ENCODE results near the gene SEMA3C.

SEMA3C gene

GRCh38 chr7:80764132-80764531 lies 154.7 kb downstream of the SEMA3C start:
- no peaks in the 10 kb centered on the region for H3K4me1 ChIP-seq (ENCODE audit: insufficient read depth, low read length, poor library complexity, severe bottlenecking)
- no peaks in the 10 kb centered on the region for H3K9me2 ChIP-seq (replicated peaks; ENCODE audit: low read depth, low read length)
- H3K79me2 ChIP-seq (ENCODE audit: insufficient read depth, low read length) = no peaks in the 10 kb centered on the region
- H3K4me2 ChIP-seq (ENCODE audit: low read depth, low read length, poor library complexity, severe bottlenecking) = no peak overlapping the region
- H3K36me3 ChIP-seq (ENCODE audit: insufficient read depth, low read length) = no peaks in the 10 kb centered on the region
- H3K4me3 ChIP-seq (ENCODE audit: low read length, poor library complexity, severe bottlenecking) = no peak overlapping the region
- no peaks in the 10 kb centered on the region for H4K20me1 ChIP-seq (ENCODE audit: insufficient read depth, low read length, poor library complexity, severe bottlenecking)
- no peaks in the 10 kb centered on the region for H3F3A ChIP-seq (ENCODE audit: low read depth)
- H2AFZ ChIP-seq (ENCODE audit: low read length) = no peak overlapping the region
- H3K9ac ChIP-seq (ENCODE audit: low read depth, low read length, poor library complexity, severe bottlenecking) = no peak overlapping the region
- TF ChIP-seq EZH2phosphoT487 (IDR thresholded peaks at IDR 0.05; ENCODE audit: borderline replicate concordance) (no peak), CTCF (conservative IDR thresholded peaks at IDR 0.05; ENCODE audit: low read length) (no peak)
- no peaks in the 10 kb centered on the region for H3K27me3 ChIP-seq (ENCODE audit: insufficient read depth, low read length, poor library complexity, severe bottlenecking)
- no peaks in the 10 kb centered on the region for H3K9me3 ChIP-seq (ENCODE audit: insufficient read depth, low read depth, low read length)

GRCh38 chr7:80763704-80764103 lies 155.1 kb downstream of the SEMA3C start:
- no peak overlapping the region for H3K4me2 ChIP-seq (ENCODE audit: low read depth, low read length, poor library complexity, severe bottlenecking)
- no peak overlapping the region for H3K4me3 ChIP-seq (ENCODE audit: low read length, poor library complexity, severe bottlenecking)
- no peak overlapping the region for H3K9ac ChIP-seq (ENCODE audit: low read depth, low read length, poor library complexity, severe bottlenecking)
- no peaks in the 10 kb centered on the region for H3F3A ChIP-seq (ENCODE audit: low read depth)
- TF ChIP-seq EZH2phosphoT487 (IDR thresholded peaks at IDR 0.05; ENCODE audit: borderline replicate concordance) (no peak), CTCF (conservative IDR thresholded peaks at IDR 0.05; ENCODE audit: low read length) (no peak)
- no peaks in the 10 kb centered on the region for H3K27me3 ChIP-seq (ENCODE audit: insufficient read depth, low read length, poor library complexity, severe bottlenecking)
- no peaks in the 10 kb centered on the region for H4K20me1 ChIP-seq (ENCODE audit: insufficient read depth, low read length, poor library complexity, severe bottlenecking)
- no peaks in the 10 kb centered on the region for H3K9me2 ChIP-seq (replicated peaks; ENCODE audit: low read depth, low read length)
- no peaks in the 10 kb centered on the region for H3K79me2 ChIP-seq (ENCODE audit: insufficient read depth, low read length)
- no peaks in the 10 kb centered on the region for H3K4me1 ChIP-seq (ENCODE audit: insufficient read depth, low read length, poor library complexity, severe bottlenecking)
- no peak overlapping the region for H2AFZ ChIP-seq (ENCODE audit: low read length)
- H3K9me3 ChIP-seq (ENCODE audit: insufficient read depth, low read depth, low read length) = no peaks in the 10 kb centered on the region
- no peaks in the 10 kb centered on the region for H3K36me3 ChIP-seq (ENCODE audit: insufficient read depth, low read length)

GRCh38 chr7:80763289-80763688 lies 155.6 kb downstream of the SEMA3C start:
- Histone ChIP-seq H3K9ac (ENCODE audit: low read depth, low read length, poor library complexity, severe bottlenecking) (no peak overlapping the region), H3K4me2 (ENCODE audit: low read depth, low read length, poor library complexity, severe bottlenecking) (no peak overlapping the region), H3K4me1 (ENCODE audit: insufficient read depth, low read length, poor library complexity, severe bottlenecking) (no peaks in the 10 kb centered on the region), H2AFZ (ENCODE audit: low read length) (no peak overlapping the region), H3F3A (ENCODE audit: low read depth) (no peaks in the 10 kb centered on the region), H3K9me3 (ENCODE audit: insufficient read depth, low read depth, low read length) (no peaks in the 10 kb centered on the region), H3K4me3 (ENCODE audit: low read length, poor library complexity, severe bottlenecking) (no peak overlapping the region), H3K27me3 (ENCODE audit: insufficient read depth, low read length, poor library complexity, severe bottlenecking) (no peaks in the 10 kb centered on the region), H3K9me2 (replicated peaks; ENCODE audit: low read depth, low read length) (no peaks in the 10 kb centered on the region), H4K20me1 (ENCODE audit: insufficient read depth, low read length, poor library complexity, severe bottlenecking) (no peaks in the 10 kb centered on the region), H3K36me3 (ENCODE audit: insufficient read depth, low read length) (no peaks in the 10 kb centered on the region), H3K79me2 (ENCODE audit: insufficient read depth, low read length) (no peaks in the 10 kb centered on the region)
- no peak for TF ChIP-seq CTCF (conservative IDR thresholded peaks at IDR 0.05; ENCODE audit: low read length)
- no peak for TF ChIP-seq EZH2phosphoT487 (IDR thresholded peaks at IDR 0.05; ENCODE audit: borderline replicate concordance)

Measured in Loucy (cell line).